Right cardiac atrium (tissue), 5 donors: ENCODE results near the gene CDK6. TPM values are rescaled to one million over a fixed set of nuclear protein-coding genes. Genes with fewer than 3 reads are reported as not detected.
"Not testable (repeated sequence)": the region's sequence is repeated elsewhere in the genome, so short reads cannot be mapped to it uniquely, and the experiment has no call there.

Experiments used
- ATAC-seq, 2 donors: fragments of 200-7000 bp; cut with Tn5 transposase; one replicate each; pipeline versions ENCODE4 v1.8.0 to v1.9.1; 2020; ENCODE audit warnings: moderate library complexity in 2 of 2, mild to moderate bottlenecking in 1 of 2
- DNase-seq, 3 donors: peaks; one replicate each; pipeline ENCODE4 v3.0.0-alpha.2; 2020
- H3K27ac ChIP-seq: one replicate; pipeline ENCODE4 v1.5.1; 2013; ENCODE audit warnings: mild to moderate bottlenecking, low read length, control low read depth, moderate library complexity
- H3K27me3 ChIP-seq: one replicate; pipeline ENCODE4 v1.6.1; 2013; ENCODE audit not compliant: control insufficient read depth, insufficient read depth
- H3K4me1 ChIP-seq: one replicate; pipeline ENCODE4 v1.6.1; 2013; ENCODE audit warnings: low read length; ENCODE audit not compliant: control insufficient read depth, insufficient read depth
- H3K4me3 ChIP-seq: one replicate; pipeline ENCODE4 v1.5.1; 2013; ENCODE audit warnings: low read length, control low read depth
- H3K9me3 ChIP-seq: one replicate; pipeline ENCODE4 v1.6.1; 2013; ENCODE audit warnings: low read length; ENCODE audit not compliant: control insufficient read depth
- WGBS: extraction: QIAGEN DNeasy Blood & Tissue Kit; methylation state at CpG from one replicate; pipeline ENCODE4 v1.1.7; 2013; 5-methylcytosine and 5-hydroxymethylcytosine counted together
- intact Hi-C, 4 donors: fragments of 100-400 bp; cut with DNase I; formaldehyde crosslinking; loops; one replicate each; pipeline versions ENCODE4 v1.11.0 to v1.14.0; 2022 to 2023
- long read RNA-seq, 4 donors: library from polyadenylated mRNA; unstranded; transcript quantifications; one replicate each; pipeline ENCODE4 v2.0.0, GENCODE V29; 2020 to 2021
- polyA plus RNA-seq: library from polyadenylated mRNA; stranded (reverse); fragments of 200-250 nt; gene quantifications from one replicate; pipeline ENCODE4 v1.2.3, GENCODE V29; 2013
- total RNA-seq, 4 donors: library from RNA; stranded (reverse); fragmentation: NEBNext Ultra II Directional; extraction: Animal tissue kit (Norgen Biotek cat#: 25700); gene quantifications; one replicate each; pipeline ENCODE4 v1.2.1, GENCODE V29; 2021
- donor health status: healthy with polysubstance abuse.
- donor health status: DM: no; HTN: yes; CAD: no.
- donor health status: DM: no; HTN: no; CAD: no.
- donor health status: DM: no; HTN: yes; CAD: no; lungs with severe emphysema.
- donor health status: DM: yes; HTN: yes; CAD: no.

Gene CDK6
- total RNA-seq: 1 to 10 TPM; 8.7 to 9.7 (median 9.2) TPM
- 1.8 TPM for polyA plus RNA-seq
- long read RNA-seq, donor 1, full-length matches to known transcripts: 2 of 12 reads
- long read RNA-seq, donor 1, partial matches to known transcripts: 4 of 12 reads
- long read RNA-seq, donor 1, other reads (novel, unspliced or antisense): 6 of 12 reads
- long read RNA-seq, donor 2, partial matches to known transcripts: 0 of 1 reads
- long read RNA-seq, donor 2, other reads (novel, unspliced or antisense): 1 of 1 reads
- long read RNA-seq, donor 3, full-length matches to known transcripts: 5 of 19 reads
- long read RNA-seq, donor 3, partial matches to known transcripts: 4 of 19 reads
- long read RNA-seq, donor 3, other reads (novel, unspliced or antisense): 10 of 19 reads
- long read RNA-seq, donor 4, partial matches to known transcripts: 1 of 5 reads
- long read RNA-seq, donor 4, other reads (novel, unspliced or antisense): 3 of 5 reads

GRCh38 chr7:92836489-92836999 is at the start of gene CDK6:
Gene CDK6 (minus strand): TSS chr7:92836573. CDS start chr7:92833323, 3,250 bp downstream.
- peak; percentile 65 to 71 for ATAC-seq
- no peaks in the 10 kb centered on the region for H3K4me1 ChIP-seq
- DNase-seq: peak; percentile 53 to 88 (median 82)
- intact Hi-C loops: loop anchor here in 2 of 4 donors (10.0 kb wide), 3 partner anchors 52 to 212 kb away; no protein-coding TSS in a partner anchor
- H3K9me3 ChIP-seq: no peaks in the 10 kb centered on the region
- no peaks in the 10 kb centered on the region for H3K27me3 ChIP-seq
- peak within 1 kb of the TSS; percentile 60 for H3K4me3 ChIP-seq
- peak within 1 kb of the TSS; percentile 90 for H3K27ac ChIP-seq
- 1% methylated on average over 54 of the region's 54 CpGs for WGBS

- H3K4me1 ChIP-seq, H3K27me3 ChIP-seq, H3K27ac ChIP-seq, DNase-seq, intact Hi-C loops, H3K9me3 ChIP-seq, H3K4me3 ChIP-seq, ATAC-seq: not testable (repeated sequence)
- 73% methylated on average over 2 of the region's 2 CpGs for WGBS
Observed at GRCh38 chr7:92886039-92886438, 49.7 kb upstream of the CDK6 start.

GRCh38 chr7:92884218-92884617 is 47.8 kb upstream of the CDK6 start:
- intact Hi-C loops: no loop called here

GRCh38 chr7:92882760-92883159 is 46.4 kb upstream of the CDK6 start:
- 85% methylated on average over 1 of the region's 1 CpG for WGBS
- Histone ChIP-seq H3K4me3 (no peak overlapping the region), H3K9me3 (no peaks in the 10 kb centered on the region), H3K27me3 (no peaks in the 10 kb centered on the region), H3K27ac (no peak overlapping the region), H3K4me1 (no peaks in the 10 kb centered on the region)
- ATAC-seq: no peak
- no peak for DNase-seq
- intact Hi-C loops: no loop called here

More at GRCh38 chr7:92884218-92884617, 47.8 kb upstream of the CDK6 start:
- H3K27me3 ChIP-seq: no peaks in the 10 kb centered on the region
- H3K9me3 ChIP-seq: no peaks in the 10 kb centered on the region
- H3K27ac ChIP-seq: no peak overlapping the region
- ATAC-seq (no peak), DNase-seq (no peak)
- H3K4me1 ChIP-seq: no peaks in the 10 kb centered on the region
- H3K4me3 ChIP-seq: no peak overlapping the region

- H3K4me1 ChIP-seq: no peaks in the 10 kb centered on the region
- ATAC-seq: no peak
- WGBS: 90% methylated on average over 4 of the region's 4 CpGs
- H3K27ac ChIP-seq: no peak overlapping the region
- DNase-seq: no peak
- intact Hi-C loops: no loop called here
- H3K27me3 ChIP-seq: no peaks in the 10 kb centered on the region
- H3K9me3 ChIP-seq: no peaks in the 10 kb centered on the region
- H3K4me3 ChIP-seq: no peak overlapping the region
Observed at GRCh38 chr7:92881091-92881485, 44.7 kb upstream of the CDK6 start.

- 90% methylated on average over 2 of the region's 2 CpGs for WGBS
- ATAC-seq (peak; percentile 36 to 56), DNase-seq (no peak)
- Histone ChIP-seq H3K9me3 (no peaks in the 10 kb centered on the region), H3K4me1 (no peaks in the 10 kb centered on the region), H3K27me3 (no peaks in the 10 kb centered on the region), H3K27ac (no peak overlapping the region), H3K4me3 (no peak overlapping the region)
- intact Hi-C loops: no loop called here
Observed at GRCh38 chr7:92880212-92881090, 44.1 kb upstream of the CDK6 start.

- Histone ChIP-seq H3K9me3 (no peaks in the 10 kb centered on the region), H3K27me3 (no peaks in the 10 kb centered on the region), H3K27ac (no peak overlapping the region), H3K4me1 (no peaks in the 10 kb centered on the region), H3K4me3 (no peak overlapping the region)
- no peak for ATAC-seq
- DNase-seq: no peak
- intact Hi-C loops: no loop called here
- WGBS: 94% methylated on average over 1 of the region's 1 CpG
Observed at GRCh38 chr7:92877367-92877766, 41.0 kb upstream of the CDK6 start.

- 62% methylated on average over 1 of the region's 1 CpG for WGBS
- Histone ChIP-seq H3K4me1 (no peaks in the 10 kb centered on the region), H3K9me3 (no peaks in the 10 kb centered on the region), H3K27me3 (no peaks in the 10 kb centered on the region), H3K4me3 (no peak overlapping the region), H3K27ac (no peak overlapping the region)
- intact Hi-C loops: no loop called here
- no peak for DNase-seq
- ATAC-seq: no peak
Observed at GRCh38 chr7:92876836-92877235, 40.5 kb upstream of the CDK6 start.

- no peaks in the 10 kb centered on the region for H3K4me1 ChIP-seq
- DNase-seq (peak in 1 of 3 donors; percentile 7), ATAC-seq (no peak)
- H3K9me3 ChIP-seq: no peaks in the 10 kb centered on the region
- 99% methylated on average over 2 of the region's 2 CpGs for WGBS
- no peak overlapping the region for H3K27ac ChIP-seq
- no peak overlapping the region for H3K4me3 ChIP-seq
- intact Hi-C loops: no loop called here
- no peaks in the 10 kb centered on the region for H3K27me3 ChIP-seq
Observed at GRCh38 chr7:92875719-92876118, 39.3 kb upstream of the CDK6 start.

- ATAC-seq: no peak
- Histone ChIP-seq H3K27ac (no peak overlapping the region), H3K4me1 (no peaks in the 10 kb centered on the region), H3K27me3 (no peaks in the 10 kb centered on the region), H3K4me3 (no peak overlapping the region), H3K9me3 (no peaks in the 10 kb centered on the region)
- 85% methylated on average over 1 of the region's 1 CpG for WGBS
- intact Hi-C loops: no loop called here
- DNase-seq: no peak
Observed at GRCh38 chr7:92875173-92875572, 38.8 kb upstream of the CDK6 start.

GRCh38 chr7:92874567-92874966 is 38.2 kb upstream of the CDK6 start:
- Histone ChIP-seq H3K27me3 (no peaks in the 10 kb centered on the region), H3K9me3 (no peaks in the 10 kb centered on the region), H3K27ac (no peak overlapping the region), H3K4me1 (no peaks in the 10 kb centered on the region), H3K4me3 (no peak overlapping the region)
- DNase-seq: no peak
- ATAC-seq: no peak
- intact Hi-C loops: no loop called here
- 76% methylated on average over 1 of the region's 1 CpG for WGBS
